ENCODE results near the gene MPI.
"Not testable (repeated sequence)": the region's sequence is repeated elsewhere in the genome, so short reads cannot be mapped to it uniquely, and the experiment has no call there.

Gene MPI

DNA sequence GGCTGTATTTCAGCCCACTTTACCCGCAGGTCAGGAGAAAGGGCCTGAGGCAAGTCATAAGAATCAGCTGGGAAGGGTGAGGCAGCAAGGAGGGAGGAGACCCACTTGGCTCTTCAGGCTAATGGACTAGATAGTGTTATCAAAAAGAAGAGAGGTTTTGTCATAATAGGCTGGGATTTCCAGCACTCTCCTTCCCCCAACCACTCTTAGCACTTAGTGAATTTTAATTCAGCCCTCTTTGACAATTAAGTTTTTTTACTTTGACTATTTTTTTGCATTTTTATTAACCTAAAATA, 771 bp downstream of the MPI start:
- in situ Hi-C loops (cut with MboI; ENCODE audit: low sequenced_read_pairs) = no loop called here

DNA sequence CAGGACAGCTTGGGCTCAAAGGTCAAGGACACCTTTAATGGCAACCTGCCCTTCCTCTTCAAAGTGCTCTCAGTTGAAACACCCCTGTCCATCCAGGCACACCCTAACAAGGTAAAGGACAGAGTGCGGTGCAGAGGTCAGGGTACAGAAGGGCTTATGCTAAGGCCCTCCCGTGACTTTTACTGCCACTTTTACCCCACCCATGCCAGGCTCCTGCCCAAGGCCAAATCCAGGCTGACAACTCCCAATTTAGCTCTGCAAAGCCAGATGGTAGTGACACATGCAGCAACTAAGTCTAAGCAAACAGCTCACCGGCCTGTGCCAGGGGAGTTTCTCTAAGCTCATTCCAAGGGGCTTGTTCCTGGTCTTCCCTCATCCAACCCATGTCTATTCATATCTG, 1.6 kb downstream of the MPI start:
- in situ Hi-C loops (cut with MboI; ENCODE audit: low sequenced_read_pairs) = no loop called here

DNA sequence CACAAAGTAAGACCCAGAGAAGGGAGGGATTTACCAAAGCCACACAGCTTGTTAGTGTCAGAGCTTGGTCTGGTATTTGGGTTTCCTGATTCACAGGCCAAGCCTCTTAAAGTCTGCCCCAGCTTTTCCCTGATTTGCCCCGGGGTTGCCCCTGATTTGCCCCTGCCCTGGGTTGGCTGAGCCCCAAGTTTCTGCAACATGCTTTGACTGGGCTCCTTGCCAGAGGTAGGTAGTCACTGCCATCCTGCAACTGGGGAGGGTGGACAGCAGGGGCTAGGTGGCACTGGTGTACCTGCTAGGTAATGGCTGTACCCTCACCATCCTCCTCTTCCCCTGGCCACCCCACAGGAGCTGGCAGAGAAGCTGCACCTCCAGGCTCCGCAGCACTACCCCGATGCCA, 2.5 kb downstream of the MPI start:
- in situ Hi-C loops (cut with MboI; ENCODE audit: low sequenced_read_pairs) = no loop called here

DNA sequence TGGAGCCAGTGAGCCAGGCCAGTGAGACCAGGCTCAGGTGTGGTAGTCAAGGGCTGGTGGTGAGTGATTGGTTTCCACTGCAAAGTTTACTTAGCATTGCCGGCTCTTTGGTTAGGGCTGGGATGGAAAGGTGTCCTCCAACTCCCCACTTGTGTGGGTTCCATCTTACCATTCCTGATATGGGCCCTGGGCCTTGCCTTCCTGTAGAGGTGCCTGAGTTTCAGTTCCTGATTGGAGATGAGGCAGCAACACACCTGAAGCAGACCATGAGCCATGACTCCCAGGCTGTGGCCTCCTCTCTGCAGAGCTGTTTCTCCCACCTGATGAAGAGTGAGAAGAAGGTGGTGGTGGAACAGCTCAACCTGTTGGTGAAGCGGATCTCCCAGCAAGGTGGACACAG, 3.1 kb downstream of the MPI start:
- in situ Hi-C loops (cut with MboI; ENCODE audit: low sequenced_read_pairs) = no loop called here

DNA sequence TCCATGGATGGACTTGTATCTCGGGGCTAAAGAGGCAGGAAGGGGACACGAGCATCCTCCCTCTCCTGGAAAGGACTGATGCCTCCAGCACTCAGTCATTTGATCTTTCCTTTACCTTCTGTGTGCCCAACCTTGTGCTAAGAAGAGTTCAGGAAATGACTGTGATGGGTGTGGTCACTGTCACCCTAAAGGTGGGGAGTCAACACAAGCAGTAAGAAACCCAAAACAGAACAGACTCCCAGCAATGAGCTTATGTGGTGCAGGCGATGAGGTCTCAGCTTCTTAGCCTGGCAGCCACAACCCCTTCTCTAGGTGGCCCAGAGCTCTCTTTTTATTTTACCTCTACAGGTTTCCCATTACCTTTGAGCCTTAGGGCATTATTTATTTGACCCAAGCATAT, 3.8 kb downstream of the MPI start:
- in situ Hi-C loops (cut with MboI; ENCODE audit: low sequenced_read_pairs) = no loop called here

DNA sequence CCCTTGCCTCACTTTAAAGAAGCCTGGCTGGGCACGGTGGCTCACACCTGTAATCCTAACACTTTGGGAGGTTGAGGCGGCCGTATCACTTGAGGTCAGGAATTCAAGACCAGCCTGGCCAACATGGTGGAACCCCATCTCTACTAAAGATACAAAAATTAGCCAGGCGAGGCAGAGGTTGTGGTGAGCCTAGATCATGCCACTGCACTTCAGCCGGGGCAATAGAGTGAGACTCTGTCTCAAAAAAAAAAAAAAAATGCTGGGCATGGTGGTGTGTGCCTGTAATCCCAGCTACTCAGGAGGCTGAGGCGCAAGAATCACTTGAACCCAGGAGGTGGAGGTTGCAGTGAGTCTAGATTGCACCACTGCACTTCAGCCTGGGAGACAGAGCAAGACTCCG, 4.5 kb downstream of the MPI start:
- in situ Hi-C loops (cut with MboI; ENCODE audit: low sequenced_read_pairs) = not testable (repeated sequence)

DNA sequence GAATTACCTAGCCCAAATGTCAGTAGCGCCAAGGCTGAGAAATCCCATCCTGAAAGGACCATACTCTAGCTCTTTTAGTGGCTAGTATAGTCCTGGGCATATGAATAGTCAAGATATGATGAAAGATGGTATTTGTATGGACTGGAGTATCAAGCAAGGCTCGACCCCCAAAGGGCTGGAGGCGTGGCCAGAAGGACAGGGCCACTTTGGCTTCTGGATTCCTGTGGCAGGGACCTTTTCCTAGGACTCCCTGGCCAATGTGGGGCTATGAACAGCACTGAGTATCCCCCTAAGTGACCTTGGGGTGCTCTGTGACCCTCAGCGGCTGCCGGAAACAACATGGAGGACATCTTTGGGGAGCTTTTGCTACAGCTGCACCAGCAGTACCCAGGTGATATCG, 6.0 kb downstream of the MPI start:
- in situ Hi-C loops (cut with MboI; ENCODE audit: low sequenced_read_pairs) = no loop called here

DNA sequence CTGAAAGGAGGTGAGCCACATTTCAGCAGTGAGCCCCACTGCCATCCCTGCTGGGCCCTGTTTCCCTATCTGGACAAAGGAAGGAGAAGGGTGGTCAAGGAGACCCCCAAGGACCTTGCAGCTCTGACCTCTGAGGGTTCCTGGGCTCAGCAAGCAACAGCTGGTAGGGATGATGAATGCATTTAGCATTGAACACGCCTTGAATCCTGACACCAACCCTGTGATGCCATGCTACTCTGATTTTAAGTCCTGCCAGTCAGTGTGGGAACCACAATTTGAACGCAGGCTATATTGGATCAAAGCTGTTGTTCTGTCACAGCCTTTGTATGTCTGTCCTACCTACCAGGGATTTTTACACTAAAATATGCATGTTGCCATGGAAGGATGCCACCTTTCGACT, 6.5 kb downstream of the MPI start:
- in situ Hi-C loops (cut with MboI; ENCODE audit: low sequenced_read_pairs) = no loop called here

DNA sequence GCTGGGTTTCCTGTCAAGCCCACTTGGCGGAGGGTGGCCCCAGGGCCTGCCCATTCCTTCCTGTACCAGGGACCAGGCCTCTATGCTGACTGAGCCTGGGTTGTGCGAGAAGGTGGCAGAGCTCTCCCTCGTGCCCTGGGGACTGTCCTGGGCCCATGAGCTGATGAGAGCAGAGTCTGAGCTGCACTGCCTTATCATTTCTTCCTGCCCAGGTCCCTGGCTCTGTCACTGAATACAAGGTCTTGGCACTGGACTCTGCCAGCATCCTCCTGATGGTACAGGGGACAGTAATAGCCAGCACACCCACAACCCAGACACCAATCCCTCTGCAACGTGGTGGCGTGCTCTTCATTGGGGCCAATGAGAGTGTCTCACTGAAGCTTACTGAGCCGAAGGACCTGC, 7.5 kb downstream of the MPI start:
- in situ Hi-C loops (cut with MboI; ENCODE audit: low sequenced_read_pairs) = no loop called here

DNA sequence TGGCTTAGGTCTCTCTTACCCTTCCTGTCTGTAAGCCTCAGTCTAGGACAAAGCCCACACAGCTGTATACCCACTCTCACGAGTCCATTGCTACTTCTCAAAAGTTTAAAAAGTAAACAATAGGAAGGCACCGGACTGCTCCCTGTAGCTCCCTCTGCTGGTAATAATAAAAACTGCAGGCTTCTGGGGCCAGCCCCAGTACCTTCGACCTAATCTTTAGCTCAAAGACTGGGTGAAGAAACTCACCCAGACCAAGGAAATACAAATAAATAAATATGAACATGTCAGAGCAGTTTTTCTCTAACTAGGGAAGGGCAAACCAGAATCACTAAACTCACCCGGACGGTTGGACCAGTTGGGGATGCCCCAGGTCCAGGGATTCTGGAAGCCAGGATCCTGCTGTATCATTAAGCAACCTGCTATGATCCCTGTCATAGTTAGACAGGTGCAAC, 11.8 kb downstream of the MPI start:
- in situ Hi-C loops (cut with MboI; ENCODE audit: low sequenced_read_pairs) = no loop called here

DNA sequence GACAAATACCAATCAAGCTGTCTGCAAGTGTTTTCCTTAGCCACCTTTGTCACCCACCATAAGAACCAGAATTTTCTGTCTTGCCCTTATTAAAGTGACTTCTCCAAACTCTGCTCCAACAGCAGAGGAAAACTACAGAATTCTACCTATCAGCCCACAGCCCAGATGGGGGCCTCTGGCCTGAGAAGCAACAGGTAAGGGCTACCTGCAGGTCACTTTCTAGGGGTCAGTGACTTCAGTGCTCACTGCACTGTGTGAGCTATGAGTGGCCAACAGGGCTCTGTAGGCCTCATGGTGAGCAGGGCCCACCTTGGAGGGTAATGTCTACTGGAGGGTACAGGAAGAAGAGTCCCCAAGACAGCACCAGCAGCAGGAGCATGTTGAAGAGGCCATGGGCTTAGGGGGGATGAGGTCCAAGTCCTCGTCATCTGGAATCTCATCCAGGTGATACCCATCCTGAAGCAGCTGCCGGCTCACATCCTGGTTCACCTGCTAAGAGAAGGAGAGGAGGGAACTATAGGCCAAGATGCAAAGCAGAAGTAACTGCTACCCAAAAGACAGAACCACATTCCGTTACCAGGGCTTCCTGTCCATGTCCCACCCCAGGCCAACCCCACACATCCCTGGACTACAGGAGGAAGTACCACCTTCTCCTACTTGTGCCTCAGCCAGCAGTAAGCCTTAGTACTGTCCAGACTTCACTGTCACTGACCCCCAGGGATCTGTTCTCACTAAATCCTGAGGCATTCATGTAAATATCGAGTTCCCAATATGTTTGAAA, 12.6 kb downstream of the MPI start:
- in situ Hi-C loops (cut with MboI; ENCODE audit: low sequenced_read_pairs) = no loop called here

DNA sequence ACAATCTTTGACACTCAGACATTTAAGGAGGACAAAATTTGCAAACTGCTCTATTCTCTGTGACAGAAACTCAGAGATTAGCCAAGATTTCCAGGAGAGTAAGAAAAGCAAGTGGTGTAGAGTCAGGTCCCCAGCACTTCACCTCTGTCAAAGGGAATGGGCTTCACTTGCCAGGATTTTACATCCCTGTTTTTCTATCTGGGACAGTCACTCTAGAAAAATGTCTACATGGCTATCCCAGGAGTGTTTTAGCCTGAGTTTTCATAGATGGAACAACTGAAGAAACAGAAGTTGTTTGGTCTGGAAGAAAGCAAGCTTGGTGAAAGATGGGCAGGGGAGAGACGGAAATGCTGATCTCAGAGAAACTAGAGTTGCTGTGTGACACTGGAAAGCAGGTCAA, 13.8 kb downstream of the MPI start:
- in situ Hi-C loops (cut with MboI; ENCODE audit: low sequenced_read_pairs) = no loop called here

DNA sequence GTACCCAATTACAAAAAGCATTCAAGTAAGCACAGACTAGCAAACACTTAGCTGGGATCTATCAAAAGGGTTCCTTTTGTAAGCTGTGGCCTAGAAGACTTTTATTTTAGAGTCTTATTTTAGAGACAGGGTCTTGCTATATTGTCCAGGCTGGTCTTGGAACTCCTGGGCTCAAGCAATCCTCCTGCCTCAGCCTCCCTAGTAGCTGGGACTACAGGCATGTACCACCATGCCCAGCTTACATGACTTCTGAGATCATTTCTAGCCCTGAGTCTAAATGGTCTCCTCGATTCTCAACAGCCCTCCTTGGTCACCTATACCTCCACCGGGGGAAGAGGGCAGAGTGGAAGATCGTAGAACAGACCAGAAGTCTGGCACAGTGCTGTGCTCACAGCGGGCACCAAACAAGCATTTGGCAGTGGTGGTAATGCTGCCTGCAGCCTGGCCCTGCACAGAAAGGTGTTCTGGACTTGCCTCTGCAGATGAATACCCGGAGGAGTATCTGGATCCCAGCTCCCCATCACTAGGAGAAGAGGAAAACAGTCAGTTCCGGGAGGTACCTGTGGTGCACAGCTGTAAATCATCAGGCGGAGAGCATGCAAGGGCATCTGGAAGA, 14.5 kb downstream of the MPI start:
- in situ Hi-C loops (cut with MboI; ENCODE audit: low sequenced_read_pairs) = no loop called here

DNA sequence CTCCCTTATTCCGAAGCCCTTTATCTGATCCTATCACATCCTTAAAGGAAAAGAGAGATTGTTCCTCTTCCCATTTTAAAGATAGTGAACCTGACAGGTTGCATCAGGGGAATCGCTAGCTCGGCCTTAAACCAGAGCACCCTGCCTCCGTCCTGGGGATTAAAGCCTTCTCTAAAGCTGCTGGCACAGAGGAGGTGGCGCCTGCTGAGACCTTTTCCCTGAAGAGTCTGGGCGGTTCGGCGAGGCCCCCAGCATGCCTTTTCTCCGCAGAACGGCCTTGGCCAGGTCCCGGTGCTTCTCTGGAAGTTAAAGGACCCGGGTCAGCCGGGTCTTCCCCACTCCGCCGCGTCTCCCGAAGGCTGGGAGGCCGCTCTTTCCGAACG, 16.2 kb downstream of the MPI start:
- in situ Hi-C loops (cut with MboI; ENCODE audit: low sequenced_read_pairs) = no loop called here

DNA sequence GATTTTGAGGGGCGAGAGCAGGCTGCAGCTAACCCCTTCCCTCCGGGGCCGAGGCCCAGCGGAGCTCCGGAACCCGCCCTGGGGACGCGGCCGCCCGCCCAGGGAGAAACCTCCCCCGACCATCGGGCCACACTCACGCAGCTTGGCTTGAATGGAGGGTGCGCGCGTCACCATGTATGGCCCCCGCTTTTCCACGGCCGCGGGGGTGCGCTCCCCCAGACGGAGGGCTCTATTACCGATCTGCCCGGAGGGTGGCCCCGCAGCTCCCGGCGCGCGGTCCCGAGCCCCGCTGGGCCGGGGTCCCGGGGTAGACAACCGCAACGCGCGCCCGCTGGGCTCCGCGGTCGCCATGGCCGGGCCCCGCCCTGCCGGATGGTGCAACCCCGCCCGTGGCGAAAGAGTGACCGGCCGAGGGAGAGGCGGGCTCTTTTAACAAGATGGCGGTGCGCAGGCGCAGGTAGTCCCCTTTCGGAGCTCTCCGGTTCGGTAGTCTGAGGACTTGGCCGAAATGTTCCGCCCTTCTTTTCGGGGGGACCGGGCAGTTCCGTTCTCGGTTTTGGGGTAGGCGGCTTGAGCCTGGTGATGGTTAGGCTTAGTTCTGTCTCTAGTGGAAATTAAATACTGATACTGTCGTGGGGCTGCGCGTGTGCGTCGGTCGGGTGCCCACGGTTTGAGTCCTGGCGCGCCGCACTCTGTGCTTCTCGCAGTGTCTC, 16.8 kb downstream of the MPI start, which contains the start of gene FAM219B:
FAM219B (minus strand) TSS at position 402 of the 713 bp plus-strand sequence; CDS start at position 351, 51 bp downstream.
- in situ Hi-C loops (cut with MboI; ENCODE audit: low sequenced_read_pairs) = no loop called here

DNA sequence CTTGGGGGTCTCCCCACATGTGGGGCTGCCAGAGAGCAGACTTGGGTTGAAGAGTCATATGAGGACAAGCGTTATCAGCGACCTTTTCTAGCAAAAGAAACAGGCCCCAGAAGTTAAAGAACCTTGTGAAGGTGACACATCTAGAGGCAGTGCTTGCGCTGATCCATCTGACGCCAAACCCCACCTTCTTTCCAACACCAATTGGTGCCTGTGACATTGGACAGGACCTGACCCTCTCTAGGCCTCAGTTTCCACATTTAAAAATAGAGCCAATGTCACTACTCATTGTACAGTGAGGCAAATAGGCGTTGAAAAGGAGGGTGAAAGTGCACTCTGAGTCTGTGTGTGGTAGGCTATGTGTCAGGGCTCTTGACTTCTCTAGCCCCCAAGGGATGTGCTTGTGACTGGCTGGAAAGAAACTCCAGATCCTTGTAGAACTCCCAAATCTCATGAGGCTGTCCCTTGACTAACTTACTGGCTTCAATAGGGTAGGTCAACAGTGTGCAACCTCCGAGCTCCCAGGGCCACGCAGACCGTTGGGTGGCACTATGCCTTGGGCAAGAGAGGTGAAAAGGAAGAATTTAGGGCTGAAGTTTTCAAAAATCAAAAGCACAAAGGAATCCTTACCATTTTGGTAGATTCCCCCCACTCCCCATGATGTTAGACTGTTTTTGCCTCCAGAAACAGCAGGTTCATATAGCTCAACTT, 17.5 kb downstream of the MPI start:
- in situ Hi-C loops (cut with MboI; ENCODE audit: low sequenced_read_pairs) = no loop called here

DNA sequence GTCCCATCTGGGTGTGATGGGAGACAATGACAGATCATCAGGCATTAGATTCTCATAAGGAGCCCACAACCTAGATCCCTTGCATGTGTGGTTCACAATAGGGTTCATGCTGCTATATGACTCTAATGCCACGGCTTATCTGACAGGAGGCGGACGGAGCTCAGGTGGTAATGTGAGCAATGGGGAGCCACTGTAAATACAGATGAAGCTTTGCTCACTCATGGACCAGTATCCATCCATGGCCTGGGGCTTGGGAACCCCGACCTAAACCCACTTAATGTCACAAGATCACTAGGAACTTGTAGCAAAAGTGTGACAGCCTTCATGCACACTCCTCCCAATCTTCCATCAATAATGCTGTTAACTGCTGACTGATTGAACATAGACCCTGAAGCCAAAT, 18.8 kb downstream of the MPI start:
- in situ Hi-C loops (cut with MboI; ENCODE audit: low sequenced_read_pairs) = no loop called here

DNA sequence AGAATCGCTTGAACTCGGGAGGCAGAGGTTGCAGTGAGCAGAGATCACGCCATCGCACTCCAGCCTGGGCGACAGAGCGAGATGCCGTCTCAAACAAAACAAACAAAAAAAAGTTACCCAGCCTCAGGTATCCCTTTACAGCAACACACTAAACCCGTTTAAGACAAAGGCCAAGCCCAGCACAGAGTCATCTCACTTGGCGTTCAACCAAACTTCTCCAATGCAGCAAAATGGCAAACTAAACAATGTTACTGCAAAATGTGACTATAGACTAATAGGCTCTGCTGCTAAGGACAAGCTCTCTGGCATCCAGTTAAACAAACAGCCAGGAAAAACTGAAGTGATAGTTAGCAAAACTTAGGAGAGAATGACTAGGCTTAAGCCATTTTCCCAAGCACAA, 23.2 kb downstream of the MPI start:
- in situ Hi-C loops (cut with MboI; ENCODE audit: low sequenced_read_pairs) = no loop called here

DNA sequence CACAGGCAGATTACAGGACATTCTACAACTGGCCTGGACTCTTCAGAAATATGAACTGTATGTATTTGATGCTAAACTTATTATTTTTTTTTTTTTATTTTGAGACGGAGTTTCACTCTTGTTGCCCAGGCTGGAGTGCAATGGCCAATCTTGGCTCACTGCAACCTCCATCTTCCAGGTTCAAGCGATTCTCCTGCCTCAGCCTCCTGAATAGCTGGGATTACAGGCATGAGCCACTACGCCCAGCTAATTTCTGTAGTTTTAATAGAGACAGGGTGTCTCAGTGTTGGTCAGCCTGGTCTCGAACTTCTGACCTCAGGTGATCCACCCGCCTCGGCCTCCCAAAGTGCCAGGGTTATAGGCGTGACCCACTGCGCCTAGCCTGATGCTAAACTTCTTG, 24.0 kb downstream of the MPI start:
- in situ Hi-C loops (cut with MboI; ENCODE audit: low sequenced_read_pairs) = not testable (repeated sequence)

DNA sequence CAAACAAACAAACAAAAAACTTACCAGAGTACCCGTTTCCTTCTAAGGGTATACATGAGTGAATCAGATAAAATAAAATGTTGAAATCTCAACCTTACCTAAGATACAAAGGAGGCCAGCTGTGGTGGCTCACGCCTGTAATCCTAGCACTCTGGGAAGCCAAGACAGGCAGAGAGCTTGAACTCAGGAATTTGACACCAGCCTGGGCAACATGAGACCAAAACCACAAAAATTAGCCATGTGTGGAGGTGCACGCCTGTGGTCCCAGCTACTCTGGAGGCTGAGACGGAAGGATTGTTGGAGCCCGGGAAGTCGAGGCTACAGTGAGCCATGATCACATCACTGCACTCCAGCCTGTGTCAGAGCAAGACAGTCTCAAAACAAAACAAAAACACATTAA, 27.8 kb downstream of the MPI start:
- in situ Hi-C loops (cut with MboI; ENCODE audit: low sequenced_read_pairs) = no loop called here

DNA sequence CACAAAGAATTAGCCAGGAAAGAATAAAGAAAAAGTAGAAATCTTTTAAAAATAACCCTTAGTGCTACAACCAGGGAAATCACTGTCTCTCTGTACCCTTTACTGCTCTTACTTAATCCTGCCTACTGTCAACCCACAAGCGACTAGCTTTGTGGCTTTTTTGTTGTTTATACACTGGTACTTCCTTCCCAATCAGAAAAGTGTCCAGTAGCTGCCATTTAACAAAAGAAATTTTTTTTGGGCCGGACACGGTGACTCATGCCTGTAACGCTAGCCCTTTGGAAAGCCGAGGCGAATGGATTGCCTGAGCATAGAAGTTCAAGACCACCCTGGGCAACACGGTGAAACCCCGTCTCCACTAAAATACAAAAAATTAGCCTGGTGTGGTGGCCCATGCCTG, 30.6 kb downstream of the MPI start:
- in situ Hi-C loops (cut with MboI; ENCODE audit: low sequenced_read_pairs) = no loop called here

DNA sequence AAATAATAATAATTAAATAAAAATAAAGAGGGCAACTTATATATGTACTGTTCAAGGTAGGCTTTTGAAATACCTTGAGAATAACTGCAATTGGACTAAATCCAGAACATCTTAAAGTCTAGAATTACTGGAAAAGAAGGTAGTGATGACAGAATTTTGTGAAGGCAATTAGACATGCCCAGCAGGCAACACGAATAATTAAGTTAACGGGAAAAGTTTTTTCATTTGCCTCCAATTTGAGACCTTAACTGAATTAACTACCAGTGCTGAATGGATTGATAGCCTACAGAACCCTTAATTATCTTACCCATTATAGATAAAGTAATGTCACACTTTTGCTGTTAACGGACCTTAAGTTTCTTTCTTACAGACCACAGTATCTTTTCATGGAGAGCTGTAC, 34.7 kb downstream of the MPI start:
- in situ Hi-C loops (cut with MboI; ENCODE audit: low sequenced_read_pairs) = no loop called here
